Neural progenitor cell (in vitro differentiated cells): Measurements from ENCODE around the gene YDJC. TPM values are rescaled to one million over a fixed set of nuclear protein-coding genes. Genes with fewer than 3 reads are reported as not detected.
"Not testable (repeated sequence)": the region's sequence is repeated elsewhere in the genome, so short reads cannot be mapped to it uniquely, and the experiment has no call there.

Source experiments
- DNase-seq: peaks from one replicate; pipeline ENCODE4 v3.0.0-alpha.2; 2016; ENCODE audit warnings: low spot score
- H2AFZ ChIP-seq: fragments of 200-600 bp; sonication (generic); replicated peaks from 2 replicates; pipeline ENCODE4 v1.6.1; 2016; ENCODE audit warnings: antibody characterized with exemption
- H3F3A ChIP-seq: fragments of 200-600 bp; sonication (generic); 2 replicates; pipeline ENCODE4 v1.6.1; 2016; ENCODE audit warnings: antibody characterized with exemption, low read depth
- H3K27ac ChIP-seq: fragments of 200-600 bp; sonication (generic); 2 replicates; pipeline ENCODE4 v1.5.1; 2016; ENCODE audit warnings: mild to moderate bottlenecking
- H3K27me3 ChIP-seq: fragments of 200-600 bp; sonication (generic); 2 replicates; pipeline ENCODE4 v1.6.1; 2016; ENCODE audit warnings: mild to moderate bottlenecking, moderate library complexity
- H3K36me3 ChIP-seq: fragments of 200-600 bp; sonication (generic); 2 replicates; pipeline ENCODE4 v1.5.1; 2016
- H3K4me1 ChIP-seq: fragments of 200-600 bp; sonication (generic); 2 replicates; pipeline ENCODE4 v1.6.1; 2016; ENCODE audit warnings: mixed run types
- H3K4me2 ChIP-seq: fragments of 200-600 bp; sonication (generic); 2 replicates; pipeline ENCODE4 v1.6.1; 2016
- H3K4me3 ChIP-seq: fragments of 200-600 bp; sonication (generic); 2 replicates; pipeline ENCODE4 v1.5.1; 2016
- H3K79me2 ChIP-seq: fragments of 200-600 bp; sonication (generic); 2 replicates; pipeline ENCODE4 v1.6.1; 2016; ENCODE audit warnings: low read depth
- H3K9ac ChIP-seq: fragments of 200-600 bp; sonication (generic); 2 replicates; pipeline ENCODE4 v1.6.1; 2016
- H3K9me3 ChIP-seq: fragments of 200-600 bp; sonication (generic); 2 replicates; pipeline ENCODE4 v1.5.1; 2016; ENCODE audit warnings: low read depth
- H4K20me1 ChIP-seq: fragments of 200-600 bp; sonication (generic); 2 replicates; pipeline ENCODE4 v1.6.1; 2016; ENCODE audit warnings: low read depth
- H3K27ac Mint-ChIP-seq: 3 replicates; pipeline ENCODE4 v1.8.0; 2021; ENCODE audit warnings: mixed read lengths
- H3K27me3 Mint-ChIP-seq: 2 replicates; pipeline ENCODE4 v1.8.0; 2022; ENCODE audit warnings: low read depth, mild to moderate bottlenecking, inconsistent platforms, moderate library complexity, mixed read lengths; ENCODE audit not compliant: insufficient read depth
- H3K36me3 Mint-ChIP-seq: 3 replicates; pipeline ENCODE4 v1.8.0; 2021; ENCODE audit warnings: mixed read lengths
- H3K4me1 Mint-ChIP-seq: 3 replicates; pipeline ENCODE4 v1.8.0; 2021; ENCODE audit warnings: mixed read lengths
- H3K4me3 Mint-ChIP-seq: 3 replicates; pipeline ENCODE4 v1.8.0; 2021; ENCODE audit warnings: mild to moderate bottlenecking, moderate library complexity, mixed read lengths
- H3K9me3 Mint-ChIP-seq: 3 replicates; pipeline ENCODE4 v1.8.0; 2020; ENCODE audit warnings: mixed read lengths
- EZH2 ChIP-seq: fragments of 200-600 bp; sonication (generic); IDR thresholded peaks from 2 replicates; pipeline ENCODE4 v1.6.1; 2017; ENCODE audit warnings: antibody characterized with exemption, mild to moderate bottlenecking, moderate library complexity
- EZH2phosphoT487 ChIP-seq: fragments of 200-600 bp; sonication (generic); IDR thresholded peaks from 2 replicates; pipeline ENCODE4 v1.6.1; 2017; ENCODE audit warnings: antibody characterized with exemption
- total RNA-seq: library from RNA; depleted of rRNA; stranded (reverse); fragments of >200 nt; gene quantifications from 2 replicates; pipeline ENCODE4 v1.2.3, GENCODE V29; 2015; ENCODE audit warnings: low replicate concordance
- TF ChIP-seq, protein P1 (sequence below): fragments of 200-600 bp; sonication (generic); IDR thresholded peaks from 2 replicates; pipeline ENCODE4 v1.5.1; 2017; ENCODE audit warnings: antibody characterized with exemption, mild to moderate bottlenecking

YDJC gene
- total RNA-seq, 1 donor from 2014 or later: 4.8 TPM

DNA sequence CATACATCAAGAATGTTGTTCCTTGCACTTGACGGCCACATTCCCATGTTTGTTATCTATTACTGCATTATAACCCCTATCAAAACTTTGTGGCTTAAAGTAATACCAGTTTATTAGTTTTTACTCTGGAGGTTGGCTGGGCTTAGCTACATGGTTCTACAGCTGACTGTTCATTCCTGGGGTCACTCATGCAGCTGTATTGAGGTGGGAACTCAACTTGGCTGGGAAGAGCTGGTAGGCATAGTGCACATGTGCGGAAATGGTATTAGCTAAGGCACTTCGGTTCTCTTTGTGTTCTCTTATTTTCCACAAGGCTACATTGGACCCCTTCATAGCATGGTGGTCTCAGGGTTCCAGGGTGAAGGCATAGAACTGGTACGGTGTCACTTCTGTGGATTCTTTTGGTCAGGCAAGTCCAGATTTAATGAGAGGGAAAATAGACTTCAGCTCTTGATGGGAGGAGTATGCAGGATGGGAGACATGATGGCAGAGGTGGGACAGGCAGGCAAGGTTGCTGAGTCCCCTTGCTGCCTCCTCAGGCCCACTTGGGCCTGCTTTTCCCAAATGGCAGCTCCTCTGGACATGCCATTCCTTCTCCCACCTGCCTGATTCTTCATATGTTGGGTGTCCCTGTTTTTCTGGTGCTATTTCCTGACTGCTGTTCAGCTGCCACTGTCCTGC, 16.1 kb downstream of the YDJC start:
- H3K4me3 Mint-ChIP-seq: no peak overlapping the region
- peaks cover 23% of the 10 kb centered on the region for H3K36me3 Mint-ChIP-seq
- H3K27ac Mint-ChIP-seq: peak overlapping the region; percentile 13
- H3K9me3 Mint-ChIP-seq: no peaks in the 10 kb centered on the region
- no peak overlapping the region for H3K27ac ChIP-seq
- peaks cover 82% of the 10 kb centered on the region for H3K79me2 ChIP-seq
- H3F3A ChIP-seq: no peaks in the 10 kb centered on the region
- H3K27me3 Mint-ChIP-seq: peaks cover 3% of the 10 kb centered on the region
- TF ChIP-seq, protein P1, sequence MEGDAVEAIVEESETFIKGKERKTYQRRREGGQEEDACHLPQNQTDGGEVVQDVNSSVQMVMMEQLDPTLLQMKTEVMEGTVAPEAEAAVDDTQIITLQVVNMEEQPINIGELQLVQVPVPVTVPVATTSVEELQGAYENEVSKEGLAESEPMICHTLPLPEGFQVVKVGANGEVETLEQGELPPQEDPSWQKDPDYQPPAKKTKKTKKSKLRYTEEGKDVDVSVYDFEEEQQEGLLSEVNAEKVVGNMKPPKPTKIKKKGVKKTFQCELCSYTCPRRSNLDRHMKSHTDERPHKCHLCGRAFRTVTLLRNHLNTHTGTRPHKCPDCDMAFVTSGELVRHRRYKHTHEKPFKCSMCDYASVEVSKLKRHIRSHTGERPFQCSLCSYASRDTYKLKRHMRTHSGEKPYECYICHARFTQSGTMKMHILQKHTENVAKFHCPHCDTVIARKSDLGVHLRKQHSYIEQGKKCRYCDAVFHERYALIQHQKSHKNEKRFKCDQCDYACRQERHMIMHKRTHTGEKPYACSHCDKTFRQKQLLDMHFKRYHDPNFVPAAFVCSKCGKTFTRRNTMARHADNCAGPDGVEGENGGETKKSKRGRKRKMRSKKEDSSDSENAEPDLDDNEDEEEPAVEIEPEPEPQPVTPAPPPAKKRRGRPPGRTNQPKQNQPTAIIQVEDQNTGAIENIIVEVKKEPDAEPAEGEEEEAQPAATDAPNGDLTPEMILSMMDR: no peak
- no peak for TF ChIP-seq EZH2
- no peak for TF ChIP-seq EZH2phosphoT487
- H3K4me2 ChIP-seq: no peak overlapping the region
- H3K36me3 ChIP-seq: no peaks in the 10 kb centered on the region
- no peak for DNase-seq
- H3K4me1 Mint-ChIP-seq: no peaks in the 10 kb centered on the region
- peaks cover 86% of the 10 kb centered on the region for H4K20me1 ChIP-seq
- H3K27me3 ChIP-seq: no peaks in the 10 kb centered on the region
- H3K9ac ChIP-seq: no peak overlapping the region
- H3K4me3 ChIP-seq: no peak overlapping the region
- H2AFZ ChIP-seq: no peak overlapping the region
- no peaks in the 10 kb centered on the region for H3K4me1 ChIP-seq
- no peaks in the 10 kb centered on the region for H3K9me3 ChIP-seq

DNA sequence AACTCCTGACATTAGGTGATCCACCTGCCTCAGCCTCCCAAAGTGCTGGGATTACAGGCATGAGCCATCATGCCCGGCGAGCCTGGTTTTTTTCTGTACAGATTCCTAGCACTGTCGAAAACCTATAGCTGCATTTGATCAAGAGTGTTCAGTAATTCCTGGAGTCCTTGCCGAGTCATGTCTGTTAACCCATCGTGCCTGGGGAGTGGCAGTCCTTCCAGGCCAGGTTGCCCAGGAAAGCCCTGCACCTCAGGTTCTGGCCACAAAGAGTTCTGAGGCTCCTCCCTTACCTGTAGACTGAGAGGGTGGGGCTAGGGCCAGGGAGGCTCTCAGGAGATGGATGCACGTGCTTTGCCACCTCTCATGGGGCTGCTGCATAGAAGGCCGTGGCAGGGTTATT, 17.0 kb downstream of the YDJC start:
- Mint-ChIP-seq H3K4me1 (no peaks in the 10 kb centered on the region), H3K27me3 (peaks cover 3% of the 10 kb centered on the region), H3K36me3 (peaks cover 26% of the 10 kb centered on the region), H3K27ac (no peak overlapping the region), H3K9me3 (no peaks in the 10 kb centered on the region), H3K4me3 (no peak overlapping the region)
- Histone ChIP-seq H3K4me3 (no peak overlapping the region), H3K4me2 (no peak overlapping the region), H3K9ac (no peak overlapping the region), H3K27ac (no peak overlapping the region), H3K4me1 (no peaks in the 10 kb centered on the region), H4K20me1 (peaks cover 87% of the 10 kb centered on the region), H3K79me2 (peaks cover 82% of the 10 kb centered on the region), H3K27me3 (no peaks in the 10 kb centered on the region), H3K9me3 (no peaks in the 10 kb centered on the region), H2AFZ (no peak overlapping the region), H3F3A (no peaks in the 10 kb centered on the region), H3K36me3 (no peaks in the 10 kb centered on the region)
- no peak for DNase-seq
- no peak for TF ChIP-seq EZH2phosphoT487
- TF ChIP-seq, protein P1: no peak

DNA sequence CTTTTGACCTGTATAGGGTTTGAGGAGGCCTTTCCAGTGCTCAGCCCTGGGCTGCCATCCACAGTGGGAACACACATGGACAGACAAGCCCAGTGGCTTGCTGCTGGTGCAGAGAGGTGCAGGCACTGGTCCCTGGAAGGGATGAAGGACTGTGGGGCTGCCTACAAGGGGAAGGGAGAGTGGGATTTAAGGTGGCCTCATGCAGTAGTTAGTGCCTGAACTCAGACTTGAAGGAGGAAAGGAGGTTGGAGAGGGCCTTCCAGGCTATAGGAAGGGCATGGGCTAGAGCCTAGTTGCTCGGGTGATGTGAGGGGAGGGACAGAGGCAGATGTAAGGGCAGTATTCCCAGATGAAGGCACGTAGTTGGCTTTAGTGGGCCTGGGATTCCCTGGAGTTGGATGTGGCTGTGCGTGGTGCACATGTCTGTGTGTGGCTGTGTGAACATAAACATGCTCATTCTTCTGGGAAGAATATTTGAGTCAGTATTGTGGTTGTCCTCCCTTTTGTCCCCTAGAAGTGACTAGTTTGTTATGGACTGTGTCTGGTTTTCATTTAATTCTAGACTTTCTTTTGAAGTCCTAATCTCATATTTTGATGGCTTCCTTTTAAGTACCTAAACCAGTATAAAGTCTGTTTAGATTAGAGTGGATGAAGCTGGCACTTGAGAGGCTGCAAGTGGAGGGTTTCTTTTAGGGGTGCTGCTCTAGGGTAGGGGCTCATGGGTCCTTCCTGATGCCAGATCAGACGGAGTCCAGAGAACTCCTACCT, 18.4 kb downstream of the YDJC start:
- no peak overlapping the region for H3K9ac ChIP-seq
- H2AFZ ChIP-seq: no peak overlapping the region
- H3K4me1 ChIP-seq: no peaks in the 10 kb centered on the region
- no peak overlapping the region for H3K27ac ChIP-seq
- no peak overlapping the region for H3K4me3 ChIP-seq
- peaks cover 87% of the 10 kb centered on the region for H3K79me2 ChIP-seq
- H3K27me3 ChIP-seq: no peaks in the 10 kb centered on the region
- H3F3A ChIP-seq: no peaks in the 10 kb centered on the region
- Mint-ChIP-seq H3K4me1 (no peaks in the 10 kb centered on the region), H3K36me3 (peaks cover 31% of the 10 kb centered on the region), H3K9me3 (no peaks in the 10 kb centered on the region), H3K27me3 (peaks cover 3% of the 10 kb centered on the region), H3K4me3 (no peak overlapping the region), H3K27ac (no peak overlapping the region)
- no peaks in the 10 kb centered on the region for H3K9me3 ChIP-seq
- no peak for DNase-seq
- no peak overlapping the region for H3K4me2 ChIP-seq
- peaks cover 85% of the 10 kb centered on the region for H4K20me1 ChIP-seq
- TF ChIP-seq, protein P1: no peak
- no peak for TF ChIP-seq EZH2
- TF ChIP-seq EZH2phosphoT487: no peak
- no peaks in the 10 kb centered on the region for H3K36me3 ChIP-seq

DNA sequence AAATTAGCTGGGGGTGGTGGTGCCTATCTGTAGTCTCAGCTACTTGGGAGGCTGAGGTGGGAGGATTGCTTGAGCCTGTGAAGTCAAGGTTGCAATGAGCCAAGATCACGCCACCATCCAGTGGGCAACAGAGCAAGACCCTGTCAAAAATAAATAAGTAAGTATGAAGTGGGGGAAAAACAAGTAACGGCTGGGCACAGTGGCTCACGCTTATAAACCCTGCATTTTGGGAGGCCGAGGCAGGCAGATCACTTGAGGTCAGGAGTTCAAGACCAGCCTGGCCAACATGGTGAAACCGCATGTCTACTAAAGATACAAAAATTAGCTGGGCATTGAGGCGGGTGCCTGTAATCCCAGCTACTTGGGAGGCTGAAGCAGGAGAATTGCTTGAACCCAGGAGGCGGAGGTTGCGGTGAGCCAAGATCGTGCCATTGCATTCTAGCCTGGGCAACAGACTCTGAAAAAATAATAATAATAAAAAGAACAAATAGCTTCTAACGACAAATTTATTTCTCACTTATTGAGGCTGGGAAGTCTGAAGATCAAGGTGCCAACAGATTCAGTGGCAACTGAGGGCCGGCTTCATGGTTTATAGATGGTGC, 20.2 kb downstream of the YDJC start:
- H3K4me1 Mint-ChIP-seq, H3K4me1 ChIP-seq, H3K27ac ChIP-seq, H3K27me3 ChIP-seq, H3K4me2 ChIP-seq, H3K27me3 Mint-ChIP-seq, H3K9me3 Mint-ChIP-seq, H3F3A ChIP-seq, H3K9me3 ChIP-seq, H3K4me3 ChIP-seq, H3K36me3 ChIP-seq, DNase-seq, H3K9ac ChIP-seq, H3K4me3 Mint-ChIP-seq, H2AFZ ChIP-seq, H3K27ac Mint-ChIP-seq: not testable (repeated sequence)
- peaks cover 87% of the 10 kb centered on the region for H3K79me2 ChIP-seq
- peaks cover 91% of the 10 kb centered on the region for H4K20me1 ChIP-seq
- peaks cover 26% of the 10 kb centered on the region for H3K36me3 Mint-ChIP-seq
